Astrocyte (in vitro differentiated cells and primary cell): ENCODE results near the gene ITGB3.

Source experiments
- EZH2 ChIP-seq: IDR thresholded peaks from 2 replicates; pipeline ENCODE4 v1.6.1; 2012; ENCODE audit warnings: mild to moderate bottlenecking, low read length, inconsistent platforms; ENCODE audit not compliant: insufficient read depth
- TF ChIP-seq, protein P1 (sequence below): IDR thresholded peaks from 2 replicates; pipeline ENCODE4 v1.5.1; 2011; ENCODE audit warnings: low read depth, mild to moderate bottlenecking, inconsistent platforms, low read length, moderate library complexity; ENCODE audit not compliant: insufficient read depth

DNA sequence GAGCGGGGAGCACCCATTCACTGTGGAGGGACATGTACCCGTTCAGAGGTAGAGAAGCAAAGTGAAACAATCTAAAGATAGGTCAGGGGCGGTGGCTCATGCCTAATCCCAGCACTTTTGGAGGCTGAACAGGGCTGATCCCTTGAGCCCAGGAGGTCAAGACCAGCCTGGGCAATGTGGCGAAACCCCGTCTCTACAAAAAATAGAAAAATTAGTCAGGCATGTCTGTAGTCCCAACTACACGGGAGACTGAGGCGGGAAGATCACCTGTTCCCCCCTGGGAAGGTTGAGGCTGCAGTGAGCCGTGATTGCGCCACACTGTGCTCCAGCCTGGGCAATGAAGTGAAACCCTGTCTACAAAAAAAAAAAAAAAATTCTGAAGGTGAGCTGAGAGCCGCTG lies 22.8 kb upstream of the ITGB3 start:
- TF ChIP-seq, protein P1, sequence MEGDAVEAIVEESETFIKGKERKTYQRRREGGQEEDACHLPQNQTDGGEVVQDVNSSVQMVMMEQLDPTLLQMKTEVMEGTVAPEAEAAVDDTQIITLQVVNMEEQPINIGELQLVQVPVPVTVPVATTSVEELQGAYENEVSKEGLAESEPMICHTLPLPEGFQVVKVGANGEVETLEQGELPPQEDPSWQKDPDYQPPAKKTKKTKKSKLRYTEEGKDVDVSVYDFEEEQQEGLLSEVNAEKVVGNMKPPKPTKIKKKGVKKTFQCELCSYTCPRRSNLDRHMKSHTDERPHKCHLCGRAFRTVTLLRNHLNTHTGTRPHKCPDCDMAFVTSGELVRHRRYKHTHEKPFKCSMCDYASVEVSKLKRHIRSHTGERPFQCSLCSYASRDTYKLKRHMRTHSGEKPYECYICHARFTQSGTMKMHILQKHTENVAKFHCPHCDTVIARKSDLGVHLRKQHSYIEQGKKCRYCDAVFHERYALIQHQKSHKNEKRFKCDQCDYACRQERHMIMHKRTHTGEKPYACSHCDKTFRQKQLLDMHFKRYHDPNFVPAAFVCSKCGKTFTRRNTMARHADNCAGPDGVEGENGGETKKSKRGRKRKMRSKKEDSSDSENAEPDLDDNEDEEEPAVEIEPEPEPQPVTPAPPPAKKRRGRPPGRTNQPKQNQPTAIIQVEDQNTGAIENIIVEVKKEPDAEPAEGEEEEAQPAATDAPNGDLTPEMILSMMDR = no peak
- no peak for TF ChIP-seq EZH2
